ENCODE data around the gene EXPH5. TPM values are rescaled to one million over a fixed set of nuclear protein-coding genes. Genes with fewer than 3 reads are reported as not detected.

Gene EXPH5
- total RNA-seq, 1 experiment from 2014 or later = 18.3 TPM

DNA sequence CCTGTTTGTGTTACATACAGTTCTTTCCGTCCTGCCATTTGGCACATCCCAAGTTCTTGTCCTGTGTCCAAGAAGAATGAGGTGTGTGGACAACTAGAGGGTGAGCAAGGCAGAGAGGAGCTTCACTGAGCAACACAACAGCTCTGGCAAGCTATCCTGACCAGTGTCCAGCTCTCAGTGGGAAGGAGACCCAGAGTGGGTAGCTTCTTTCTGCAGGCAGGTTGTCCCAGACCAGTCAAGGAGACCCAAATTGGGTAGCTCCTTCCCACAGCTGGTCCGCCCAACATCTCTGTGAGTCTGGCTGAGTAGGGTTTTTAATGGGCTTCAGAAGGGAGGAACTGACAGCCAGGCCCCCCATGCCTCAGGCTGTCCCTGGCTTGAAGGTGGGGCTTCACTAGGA lies 35.2 kb upstream of the EXPH5 start:
- CTCF ChIA-PET = no interaction called here
- Histone ChIP-seq H3K79me2 (ENCODE audit: insufficient read depth, low read length) (no peaks in the 10 kb centered on the region), H3K27me3 (ENCODE audit: insufficient read depth, low read length) (no peaks in the 10 kb centered on the region), H3K4me2 (ENCODE audit: low read length) (no peak overlapping the region), H3K27ac (ENCODE audit: low read depth, low read length) (no peak overlapping the region), H3K9ac (ENCODE audit: low read length) (no peak overlapping the region), H2AFZ (ENCODE audit: low read depth, low read length, poor library complexity, severe bottlenecking) (no peak overlapping the region), H3K4me3 (replicated peaks in 1 of 2; ENCODE audit: low read depth in 1 of 2, low read length in 2 of 2) (no peak overlapping the region), H3K36me3 (ENCODE audit: control insufficient read depth in 1 of 2, insufficient read depth in 2 of 2, low read length in 2 of 2) (no peaks in the 10 kb centered on the region), H3K9me2 (ENCODE audit: insufficient read depth) (no peaks in the 10 kb centered on the region), H3K4me1 (ENCODE audit: control insufficient read depth in 1 of 2, insufficient read depth in 2 of 2, low read length in 2 of 2) (no peaks in the 10 kb centered on the region), H3K9me3 (ENCODE audit: control insufficient read depth in 1 of 2, insufficient read depth in 1 of 2, low read depth in 1 of 2, low read length in 2 of 2) (peaks cover 3 to 18% of the 10 kb centered on the region in 2 experiments; a peak in 2 of 4 replicates), H4K20me1 (ENCODE audit: insufficient read depth) (no peaks in the 10 kb centered on the region)
- TF ChIP-seq, protein P1, sequence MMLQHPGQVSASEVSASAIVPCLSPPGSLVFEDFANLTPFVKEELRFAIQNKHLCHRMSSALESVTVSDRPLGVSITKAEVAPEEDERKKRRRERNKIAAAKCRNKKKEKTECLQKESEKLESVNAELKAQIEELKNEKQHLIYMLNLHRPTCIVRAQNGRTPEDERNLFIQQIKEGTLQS (IDR thresholded peaks at IDR 0.05) = no peak
- TF ChIP-seq TCF7L2 (IDR thresholded peaks at IDR 0.05; ENCODE audit: borderline replicate concordance, extremely low read depth, insufficient read depth, insufficient read length) (no peak), ELF1 (IDR thresholded peaks at IDR 0.05; ENCODE audit: borderline replicate concordance, low read depth) (no peak), ZFX (IDR thresholded peaks at IDR 0.05) (no peak)
- intact Hi-C loops (cut with micrococcal nuclease) = no loop called here
- POLR2A ChIA-PET = no interaction called here
- ATAC-seq = no peak
- no peak for DNase-seq (ENCODE audit: low read depth, low spot score)
- BruUV-seq (replicated peaks) = no TSS peak
- RAD21 ChIA-PET (ENCODE audit: low non-redundant PET in 1 of 2, low total read pairs in 2 of 2, uncharacterized antibody in 2 of 2, unreplicated experiment in 2 of 2) = interaction anchor here in 1 of 2 experiments (0.6 kb wide), 1 partner anchor 8 kb away, joined by 6 read pairs; no protein-coding TSS in a partner anchor

DNA sequence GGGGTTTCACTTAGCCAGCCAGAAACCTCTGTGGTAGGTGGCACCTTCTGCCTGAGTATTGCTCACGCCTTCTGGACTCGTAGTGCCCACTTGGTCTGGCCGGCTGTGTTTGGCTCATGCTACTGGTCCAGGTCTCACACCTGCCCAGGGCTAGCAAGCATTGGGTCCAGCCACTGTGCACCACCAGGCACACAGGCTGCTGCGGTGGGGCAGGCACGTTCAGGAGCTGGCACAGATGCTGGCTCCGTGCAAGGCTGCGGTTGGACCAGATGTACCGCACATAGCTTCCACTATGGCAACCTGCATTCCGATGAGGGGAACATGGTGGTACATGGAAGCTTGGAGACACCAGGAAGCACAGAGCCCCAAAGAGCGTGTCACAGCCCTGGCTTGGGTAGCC lies 34.8 kb upstream of the EXPH5 start:
- no peak overlapping the region for H3K4me3 ChIP-seq (replicated peaks in 1 of 2; ENCODE audit: low read depth in 1 of 2, low read length in 2 of 2)
- ChIA-PET RAD21 (ENCODE audit: low non-redundant PET in 1 of 2, low total read pairs in 2 of 2, uncharacterized antibody in 2 of 2, unreplicated experiment in 2 of 2) (interaction anchor here in 1 of 2 experiments (0.6 kb wide), 1 partner anchor 8 kb away, joined by 6 read pairs; no protein-coding TSS in a partner anchor), CTCF (no interaction called here), POLR2A (no interaction called here)
- H4K20me1 ChIP-seq (ENCODE audit: insufficient read depth) = no peaks in the 10 kb centered on the region
- ATAC-seq (no peak), DNase-seq (ENCODE audit: low read depth, low spot score) (no peak)
- H3K36me3 ChIP-seq (ENCODE audit: control insufficient read depth in 1 of 2, insufficient read depth in 2 of 2, low read length in 2 of 2) = no peaks in the 10 kb centered on the region
- H3K79me2 ChIP-seq (ENCODE audit: insufficient read depth, low read length) = no peaks in the 10 kb centered on the region
- H3K27me3 ChIP-seq (ENCODE audit: insufficient read depth, low read length) = no peaks in the 10 kb centered on the region
- H3K9me2 ChIP-seq (ENCODE audit: insufficient read depth) = no peaks in the 10 kb centered on the region
- no TSS peak for BruUV-seq (replicated peaks)
- intact Hi-C loops (cut with micrococcal nuclease) = no loop called here
- H2AFZ ChIP-seq (ENCODE audit: low read depth, low read length, poor library complexity, severe bottlenecking) = no peak overlapping the region
- H3K4me2 ChIP-seq (ENCODE audit: low read length) = no peak overlapping the region
- H3K27ac ChIP-seq (ENCODE audit: low read depth, low read length) = no peak overlapping the region
- H3K9ac ChIP-seq (ENCODE audit: low read length) = no peak overlapping the region
- TF ChIP-seq POLR2A (IDR thresholded peaks at IDR 0.05; ENCODE audit: borderline replicate concordance, extremely low read depth, insufficient read depth, insufficient read length) (no peak), ELF1 (IDR thresholded peaks at IDR 0.05; ENCODE audit: borderline replicate concordance, low read depth) (no peak), SIN3A (IDR thresholded peaks at IDR 0.05; ENCODE audit: low read depth) (no peak), CBX3 (IDR thresholded peaks at IDR 0.05; ENCODE audit: low read depth) (no peak), POLR2AphosphoS5 (IDR thresholded peaks at IDR 0.05; ENCODE audit: low read depth, low read length) (no peak), RAD21 (IDR thresholded peaks at IDR 0.05; ENCODE audit: low read depth) (no peak), ZFX (IDR thresholded peaks at IDR 0.05) (no peak), TCF7L2 (IDR thresholded peaks at IDR 0.05; ENCODE audit: borderline replicate concordance, extremely low read depth, insufficient read depth, insufficient read length) (no peak), JUND (IDR thresholded peaks at IDR 0.05) (no peak), FOSL1 (IDR thresholded peaks at IDR 0.05; ENCODE audit: low read depth) (no peak), EGR1 (IDR thresholded peaks at IDR 0.05; ENCODE audit: low read depth) (no peak), EZH2phosphoT487 (IDR thresholded peaks at IDR 0.05; ENCODE audit: borderline replicate concordance) (no peak)
- TF ChIP-seq, protein P2, sequence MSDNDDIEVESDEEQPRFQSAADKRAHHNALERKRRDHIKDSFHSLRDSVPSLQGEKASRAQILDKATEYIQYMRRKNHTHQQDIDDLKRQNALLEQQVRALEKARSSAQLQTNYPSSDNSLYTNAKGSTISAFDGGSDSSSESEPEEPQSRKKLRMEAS (IDR thresholded peaks at IDR 0.05) = no peak
- TF ChIP-seq, protein P1 (IDR thresholded peaks at IDR 0.05) = no peak
- H3K9me3 ChIP-seq (ENCODE audit: control insufficient read depth in 1 of 2, insufficient read depth in 1 of 2, low read depth in 1 of 2, low read length in 2 of 2) = peaks cover 3 to 18% of the 10 kb centered on the region in 2 experiments; a peak in 2 of 4 replicates
- H3K4me1 ChIP-seq (ENCODE audit: control insufficient read depth in 1 of 2, insufficient read depth in 2 of 2, low read length in 2 of 2) = no peaks in the 10 kb centered on the region

All from HCT116 (cell line).